MG63 (cell line): ENCODE data around the gene COG8. TPM values are rescaled to one million over a fixed set of nuclear protein-coding genes. Genes with fewer than 3 reads are reported as not detected.

Experiments used
- DNase-seq: peaks from one replicate; pipeline ENCODE4 v3.0.0-alpha.2; 2020
- H3K27me3 ChIP-seq: fragments of 250-450 bp; sonication (Bioruptor Pico); 2 replicates; pipeline ENCODE4 v1.5.1; 2020; ENCODE audit warnings: mild to moderate bottlenecking, moderate library complexity
- H3K36me3 ChIP-seq: fragments of 250-450 bp; sonication (Bioruptor Pico); 2 replicates; pipeline ENCODE4 v1.5.1; 2020; ENCODE audit warnings: mild to moderate bottlenecking, moderate library complexity
- H3K4me3 ChIP-seq: fragments of 250-450 bp; sonication (Bioruptor Pico); 2 replicates; pipeline ENCODE4 v1.5.1; 2020; ENCODE audit warnings: mild to moderate bottlenecking, moderate library complexity
- H3K9me3 ChIP-seq: fragments of 250-450 bp; sonication (Bioruptor Pico); 2 replicates; pipeline ENCODE4 v1.5.1; 2020; ENCODE audit warnings: mild to moderate bottlenecking, moderate library complexity
- total RNA-seq: library from RNA; depleted of rRNA; stranded (reverse); fragments of >200 nt; shearing (Covaris generic); gene quantifications from 2 replicates; pipeline ENCODE4 v1.2.3, GENCODE V29; 2014; ENCODE audit warnings: low replicate concordance; rRNA removed

COG8 gene, protein sequence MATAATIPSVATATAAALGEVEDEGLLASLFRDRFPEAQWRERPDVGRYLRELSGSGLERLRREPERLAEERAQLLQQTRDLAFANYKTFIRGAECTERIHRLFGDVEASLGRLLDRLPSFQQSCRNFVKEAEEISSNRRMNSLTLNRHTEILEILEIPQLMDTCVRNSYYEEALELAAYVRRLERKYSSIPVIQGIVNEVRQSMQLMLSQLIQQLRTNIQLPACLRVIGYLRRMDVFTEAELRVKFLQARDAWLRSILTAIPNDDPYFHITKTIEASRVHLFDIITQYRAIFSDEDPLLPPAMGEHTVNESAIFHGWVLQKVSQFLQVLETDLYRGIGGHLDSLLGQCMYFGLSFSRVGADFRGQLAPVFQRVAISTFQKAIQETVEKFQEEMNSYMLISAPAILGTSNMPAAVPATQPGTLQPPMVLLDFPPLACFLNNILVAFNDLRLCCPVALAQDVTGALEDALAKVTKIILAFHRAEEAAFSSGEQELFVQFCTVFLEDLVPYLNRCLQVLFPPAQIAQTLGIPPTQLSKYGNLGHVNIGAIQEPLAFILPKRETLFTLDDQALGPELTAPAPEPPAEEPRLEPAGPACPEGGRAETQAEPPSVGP
- 34.1 and 51.9 TPM in 2 replicates for total RNA-seq

DNA sequence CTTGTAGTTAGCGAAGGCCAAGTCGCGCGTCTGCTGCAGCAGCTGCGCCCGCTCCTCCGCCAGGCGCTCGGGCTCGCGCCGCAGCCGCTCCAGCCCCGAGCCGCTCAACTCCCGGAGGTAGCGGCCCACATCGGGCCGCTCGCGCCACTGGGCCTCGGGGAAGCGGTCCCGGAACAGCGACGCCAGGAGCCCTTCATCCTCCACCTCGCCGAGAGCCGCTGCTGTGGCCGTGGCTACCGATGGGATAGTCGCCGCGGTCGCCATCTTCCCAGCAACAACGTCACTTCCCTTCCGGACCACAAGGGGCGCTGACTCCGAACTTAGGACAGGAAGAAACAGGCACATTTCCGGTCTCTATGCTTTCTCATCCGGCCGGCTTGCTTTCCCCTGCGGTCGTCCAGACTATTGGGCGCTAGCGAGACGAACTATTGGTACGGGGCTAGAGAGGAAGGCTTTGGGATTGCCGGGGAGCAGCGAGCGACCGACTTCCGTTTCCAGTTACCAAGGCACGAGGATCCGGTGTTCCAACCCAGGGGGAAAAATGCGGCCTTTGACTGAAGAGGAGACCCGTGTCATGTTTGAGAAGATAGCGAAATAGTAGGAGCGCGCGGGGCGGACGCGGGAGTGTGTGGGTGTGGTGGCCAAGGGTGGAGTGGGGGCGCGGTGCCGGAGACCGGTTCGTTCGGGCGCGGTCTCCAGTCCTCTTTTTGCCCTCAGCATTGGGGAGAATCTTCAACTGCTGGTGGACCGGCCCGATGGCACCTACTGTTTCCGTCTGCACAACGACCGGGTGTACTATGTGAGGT is at the start of gene COG8, which contains the start of gene NIP7:
TSS of gene COG8 (minus strand) at position 276 of the 806 bp plus-strand sequence. CDS start at position 264, 12 bp downstream.
TSS of gene NIP7 (plus strand) at position 484 of the 806 bp plus-strand sequence. CDS start at position 542, 58 bp downstream.
- peak within 1 kb of the TSS; percentile 84 for H3K4me3 ChIP-seq

DNA sequence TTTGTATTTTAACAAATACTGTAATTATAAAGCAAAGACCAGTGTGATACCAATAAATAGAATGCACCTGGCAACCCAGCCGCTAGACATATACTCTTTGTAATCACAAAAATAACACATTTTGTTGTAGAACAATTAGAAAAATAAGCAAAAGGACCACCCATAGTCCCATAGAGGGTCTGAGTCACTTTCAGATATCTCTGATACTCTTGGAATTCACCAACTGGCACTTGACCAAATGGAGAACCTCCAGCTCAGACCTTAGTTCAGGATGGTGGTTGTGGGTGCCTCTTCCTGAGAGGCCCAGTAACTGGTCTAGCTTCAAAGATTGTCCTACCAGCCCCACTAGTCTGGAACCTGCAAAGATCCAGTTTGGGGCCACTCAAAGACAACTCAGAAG is 47.2 kb upstream of the COG8 start:
- peak overlapping the region; percentile 68 for H3K4me3 ChIP-seq
- DNase-seq: no peak
- no peaks in the 10 kb centered on the region for H3K9me3 ChIP-seq
- H3K27me3 ChIP-seq: no peaks in the 10 kb centered on the region
- peaks cover 23% of the 10 kb centered on the region for H3K36me3 ChIP-seq

More for the DNA sequence above, at the start of gene COG8, which contains the start of gene NIP7:
- no peaks in the 10 kb centered on the region for H3K27me3 ChIP-seq
- peaks cover 49% of the 10 kb centered on the region for H3K36me3 ChIP-seq
- H3K9me3 ChIP-seq: no peaks in the 10 kb centered on the region
- DNase-seq: peak; percentile 93

DNA sequence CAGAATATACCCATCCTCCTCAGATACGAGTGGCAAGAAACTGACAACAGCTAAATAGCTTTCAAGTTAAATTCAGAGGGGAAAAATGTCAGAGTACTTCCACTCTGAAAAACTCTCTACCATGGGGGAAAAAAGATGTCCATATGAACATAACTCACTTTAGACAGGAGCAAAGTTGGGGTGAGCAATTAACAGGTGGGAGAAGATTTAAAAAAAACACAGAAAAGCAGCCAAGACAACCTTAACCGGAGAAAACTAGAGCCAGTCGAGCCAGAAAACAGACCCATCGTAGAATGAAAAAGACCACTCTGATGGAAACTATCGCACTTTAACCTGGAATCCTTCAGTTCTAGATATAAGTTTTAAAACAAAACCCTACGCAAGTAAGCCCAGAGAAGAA is 45.6 kb upstream of the COG8 start:
- no peaks in the 10 kb centered on the region for H3K27me3 ChIP-seq
- DNase-seq: no peak
- peaks cover 28% of the 10 kb centered on the region for H3K36me3 ChIP-seq
- peak overlapping the region; percentile 68 for H3K4me3 ChIP-seq
- no peaks in the 10 kb centered on the region for H3K9me3 ChIP-seq

DNA sequence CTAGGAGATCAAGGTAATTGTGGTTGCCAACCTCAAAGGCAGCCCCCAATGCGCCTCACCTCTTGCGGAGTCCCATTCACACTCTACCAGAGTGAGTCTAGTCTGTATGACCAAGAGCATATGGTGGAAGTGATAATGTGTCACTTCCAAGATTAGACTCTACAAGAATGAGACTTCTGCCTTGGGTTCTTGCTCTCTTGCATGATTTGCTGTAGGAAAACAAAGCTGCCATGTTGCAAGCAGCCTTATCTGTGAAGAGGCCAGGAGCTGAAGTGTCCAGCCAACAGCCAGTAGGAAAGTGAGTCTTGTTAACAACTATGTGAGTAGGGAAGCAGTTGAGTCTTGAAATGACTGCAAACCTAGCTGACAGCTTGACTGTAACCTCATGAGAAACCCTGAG is 43.1 kb upstream of the COG8 start:
- peaks cover 41% of the 10 kb centered on the region for H3K36me3 ChIP-seq
- H3K4me3 ChIP-seq: no peak overlapping the region
- no peak for DNase-seq

DNA sequence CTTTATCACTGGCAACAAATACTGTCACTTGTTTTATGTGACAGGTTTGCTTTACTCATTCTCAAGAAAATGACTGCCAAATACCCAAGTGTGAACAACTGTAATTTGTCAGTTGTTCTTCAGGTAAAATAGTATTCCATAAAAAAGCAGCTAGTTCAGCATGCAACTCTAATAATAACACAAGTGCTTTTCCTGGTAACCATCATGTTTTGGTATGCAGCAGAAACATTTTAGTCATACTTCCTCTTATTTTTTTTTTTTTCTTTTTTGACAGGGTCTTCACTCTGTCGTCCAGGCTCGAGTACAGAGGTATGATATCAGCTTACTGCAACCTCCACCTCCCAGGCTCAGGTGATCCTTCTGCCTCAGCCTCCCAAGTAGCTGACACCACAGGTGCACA is 41.9 kb upstream of the COG8 start:
- Histone ChIP-seq H3K27me3 (no peaks in the 10 kb centered on the region), H3K36me3 (peaks cover 41% of the 10 kb centered on the region), H3K9me3 (no peaks in the 10 kb centered on the region), H3K4me3 (no peak overlapping the region)
- DNase-seq: no peak

More for the DNA sequence above, 43.1 kb upstream of the COG8 start:
- Histone ChIP-seq H3K9me3 (no peaks in the 10 kb centered on the region), H3K27me3 (no peaks in the 10 kb centered on the region)

DNA sequence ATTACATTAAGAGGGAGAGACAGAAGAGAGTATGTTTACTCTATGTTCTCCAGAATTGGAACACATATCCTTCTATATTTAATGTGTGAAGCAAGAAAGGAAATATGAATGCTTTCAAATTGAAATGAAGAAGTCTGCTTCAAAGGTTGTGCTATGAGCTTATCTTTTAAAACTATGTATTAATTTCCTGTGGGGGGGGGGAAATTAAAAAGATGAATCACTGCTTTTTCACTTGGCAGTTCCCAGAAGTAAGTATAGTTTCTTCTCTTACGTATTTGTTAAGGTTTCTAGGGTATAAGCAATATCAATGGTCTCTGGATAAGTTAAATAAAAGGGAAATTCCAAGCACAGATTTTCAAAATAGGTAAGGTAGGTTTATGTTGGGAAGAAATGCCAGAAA is 39.4 kb upstream of the COG8 start:
- peaks cover 39% of the 10 kb centered on the region for H3K36me3 ChIP-seq
- H3K4me3 ChIP-seq: no peak overlapping the region
- no peaks in the 10 kb centered on the region for H3K9me3 ChIP-seq
- DNase-seq: no peak
- no peaks in the 10 kb centered on the region for H3K27me3 ChIP-seq

DNA sequence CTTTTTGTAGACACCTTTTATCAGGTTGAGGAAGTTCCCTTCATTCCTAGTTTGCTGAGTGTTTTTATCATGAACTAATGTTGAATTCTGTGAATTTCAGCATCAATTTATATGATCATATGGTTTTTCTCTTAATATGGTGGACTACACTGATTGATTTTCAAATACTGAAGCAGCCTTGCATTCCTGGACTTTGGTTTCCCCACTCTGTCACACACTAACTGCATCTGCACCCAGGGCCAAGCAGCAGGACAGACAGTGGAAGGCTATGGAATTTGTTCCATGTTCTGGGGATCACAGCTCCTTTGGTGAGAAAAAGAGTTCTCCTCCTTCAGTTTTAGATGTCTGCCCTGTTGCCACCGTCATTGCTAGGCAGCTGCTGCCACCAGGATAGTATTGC is 38.7 kb upstream of the COG8 start:
- Histone ChIP-seq H3K9me3 (no peaks in the 10 kb centered on the region), H3K4me3 (no peak overlapping the region), H3K27me3 (no peaks in the 10 kb centered on the region), H3K36me3 (peaks cover 32% of the 10 kb centered on the region)
- no peak for DNase-seq

DNA sequence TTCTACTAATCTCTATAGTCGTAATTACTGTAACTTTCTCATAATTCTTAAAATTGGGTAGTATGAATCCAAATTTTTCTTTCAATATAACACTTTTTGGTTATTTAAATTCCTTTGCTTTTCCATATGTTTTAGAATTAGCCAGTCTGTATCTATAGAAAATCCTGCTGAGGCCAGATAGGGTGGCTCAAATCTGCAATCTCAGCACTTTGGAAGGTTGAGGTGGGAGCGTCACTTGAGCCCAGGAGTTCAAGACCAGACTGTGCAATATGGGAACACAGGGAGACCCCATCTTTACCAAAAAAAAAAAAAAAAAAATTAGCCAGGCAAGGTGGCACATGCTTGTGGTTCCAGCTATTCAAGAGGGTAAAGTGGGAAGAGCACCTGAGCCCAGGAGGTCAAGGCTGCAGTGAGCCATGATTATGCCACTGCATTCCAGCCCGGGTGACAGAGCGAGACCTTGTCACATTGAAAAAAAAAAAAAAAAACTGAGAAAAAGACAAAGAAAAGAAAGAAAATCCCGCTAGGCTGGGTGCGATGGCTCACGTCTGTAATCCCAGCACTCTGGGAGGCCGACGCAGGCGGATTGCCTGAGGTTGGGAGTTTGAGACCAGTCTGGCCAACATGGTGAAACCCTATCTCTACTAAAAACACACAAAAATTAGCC is 37.2 kb upstream of the COG8 start:
- Histone ChIP-seq H3K9me3 (no peaks in the 10 kb centered on the region), H3K4me3 (no peak overlapping the region), H3K27me3 (no peaks in the 10 kb centered on the region), H3K36me3 (peaks cover 25% of the 10 kb centered on the region)
- DNase-seq: no peak

DNA sequence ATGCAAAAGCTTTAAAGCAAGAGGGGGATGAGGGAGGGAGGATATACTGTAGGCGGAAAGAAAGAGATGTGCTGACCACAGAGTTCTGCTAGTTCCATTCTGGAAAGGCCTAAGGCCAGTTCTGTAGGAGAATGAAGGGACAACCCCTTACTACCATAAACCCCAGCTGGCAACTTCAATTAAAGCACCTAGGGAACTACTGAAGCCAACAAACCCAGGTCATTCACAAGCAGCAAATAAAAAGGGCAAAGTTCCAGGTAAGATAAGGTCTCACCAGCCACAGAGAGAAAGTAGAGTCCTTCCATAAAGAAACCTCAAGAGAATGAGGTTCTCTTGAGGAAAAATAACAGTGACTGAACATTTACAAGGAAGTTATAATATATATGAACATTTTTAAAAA is 33.7 kb upstream of the COG8 start:
- peaks cover 18% of the 10 kb centered on the region for H3K36me3 ChIP-seq
- H3K4me3 ChIP-seq: no peak overlapping the region

DNA sequence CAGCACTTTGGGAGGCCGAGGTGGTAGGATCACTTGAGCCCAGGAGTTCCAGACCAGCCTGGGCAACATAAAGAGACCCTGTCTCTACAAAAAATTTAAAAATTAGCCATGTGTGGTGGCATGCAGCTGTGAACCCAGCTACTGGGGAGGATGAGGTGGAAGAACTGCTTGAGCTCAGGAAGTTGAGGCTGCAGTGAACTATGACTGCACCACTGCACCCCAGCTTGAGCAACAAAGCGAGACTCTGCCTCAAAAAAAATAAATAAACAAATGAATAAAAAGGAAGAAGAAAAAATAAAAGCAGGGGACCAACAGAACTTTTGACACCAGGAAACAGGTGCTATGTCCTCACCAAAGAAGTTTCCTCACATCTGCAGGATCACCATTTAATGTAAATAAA is 32.2 kb upstream of the COG8 start:
- Histone ChIP-seq H3K4me3 (no peak overlapping the region), H3K9me3 (no peaks in the 10 kb centered on the region), H3K36me3 (peaks cover 18% of the 10 kb centered on the region), H3K27me3 (no peaks in the 10 kb centered on the region)
- DNase-seq: no peak

More for the DNA sequence above, 33.7 kb upstream of the COG8 start:
- H3K27me3 ChIP-seq: no peaks in the 10 kb centered on the region
- DNase-seq: no peak
- no peaks in the 10 kb centered on the region for H3K9me3 ChIP-seq

DNA sequence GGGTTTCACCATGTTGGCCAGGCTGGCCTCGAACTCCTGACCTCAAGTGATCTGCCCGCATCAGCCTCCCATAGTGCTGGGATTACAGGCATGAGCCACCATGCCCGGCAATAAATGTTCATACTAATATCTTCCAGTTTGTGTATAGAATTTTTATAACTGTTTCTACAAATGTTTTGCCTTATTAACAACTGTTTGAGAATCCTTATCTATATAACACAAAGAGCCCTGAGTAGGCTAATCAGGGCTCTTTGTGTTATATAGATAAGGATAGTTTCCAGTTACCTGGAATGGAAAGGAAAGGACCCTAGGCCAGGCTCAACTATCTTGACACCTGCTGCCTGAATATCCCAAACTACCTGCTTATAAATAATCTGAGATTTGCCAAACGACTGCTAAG is 29.5 kb upstream of the COG8 start:
- peaks cover 18% of the 10 kb centered on the region for H3K36me3 ChIP-seq
- DNase-seq: no peak

DNA sequence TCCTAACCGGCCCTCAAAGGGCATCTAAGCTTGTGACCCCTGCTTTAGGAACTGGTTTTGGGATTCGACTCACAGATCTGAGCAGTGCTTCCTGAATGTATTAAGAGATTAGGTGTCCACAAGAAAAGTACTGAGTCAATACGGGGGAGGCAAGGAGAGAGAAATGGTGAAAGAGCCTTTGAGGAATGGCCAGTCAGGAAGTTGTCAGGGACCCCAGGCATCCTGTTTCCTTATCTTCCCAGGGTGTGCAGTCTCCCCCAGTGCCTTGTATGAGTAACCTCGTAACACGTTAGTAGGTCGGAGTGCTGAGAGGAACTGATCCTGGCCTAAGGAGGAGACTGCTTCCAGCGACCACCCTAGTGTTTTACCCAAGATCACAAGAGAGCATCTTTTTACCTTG is 28.6 kb upstream of the COG8 start:
- DNase-seq: no peak
- H3K36me3 ChIP-seq: peaks cover 18% of the 10 kb centered on the region
- no peaks in the 10 kb centered on the region for H3K27me3 ChIP-seq
- H3K9me3 ChIP-seq: no peaks in the 10 kb centered on the region
- H3K4me3 ChIP-seq: no peak overlapping the region

More for the DNA sequence above, 29.5 kb upstream of the COG8 start:
- H3K27me3 ChIP-seq: no peaks in the 10 kb centered on the region
- no peak overlapping the region for H3K4me3 ChIP-seq
- no peaks in the 10 kb centered on the region for H3K9me3 ChIP-seq

DNA sequence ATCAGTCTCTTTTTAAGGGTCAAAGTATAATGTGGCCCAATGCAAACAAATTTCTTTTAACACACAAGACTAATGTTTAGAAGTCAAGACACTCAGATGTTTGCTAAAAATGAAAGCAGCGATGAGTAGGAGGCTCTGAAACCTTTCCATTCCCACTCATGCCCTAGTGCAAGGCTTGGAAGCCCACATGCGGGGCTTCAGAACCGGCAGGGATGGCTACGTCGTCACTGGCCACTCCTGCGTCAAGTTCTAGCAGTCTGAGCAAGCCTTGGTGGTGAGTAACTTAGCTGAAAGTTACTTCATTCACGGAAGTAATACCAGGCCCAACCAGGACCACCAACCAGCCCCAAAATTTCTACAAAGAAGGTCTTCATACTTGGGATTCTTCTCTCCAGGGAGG is 27.1 kb upstream of the COG8 start:
- no peaks in the 10 kb centered on the region for H3K27me3 ChIP-seq
- peaks cover 12% of the 10 kb centered on the region for H3K36me3 ChIP-seq
- no peak for DNase-seq
- H3K9me3 ChIP-seq: no peaks in the 10 kb centered on the region
- no peak overlapping the region for H3K4me3 ChIP-seq

DNA sequence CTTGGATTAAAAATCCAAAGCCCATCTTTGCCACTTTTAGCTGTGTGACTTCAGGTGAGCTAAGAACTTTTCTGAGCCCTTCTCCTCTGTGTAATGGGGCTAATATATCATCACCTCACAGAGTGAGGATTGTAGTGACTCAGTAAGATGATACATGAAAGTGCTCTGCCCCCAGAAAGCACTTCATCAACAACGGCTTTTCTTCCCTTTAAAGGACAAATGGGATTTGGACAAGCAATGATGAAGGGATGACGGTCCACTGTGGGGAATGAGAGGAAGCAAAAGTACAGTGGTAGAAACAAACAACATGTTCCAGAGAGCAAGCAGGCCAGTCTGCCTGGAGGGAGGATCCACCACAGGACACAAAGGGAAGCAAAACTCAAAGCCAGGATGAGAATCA is 26.5 kb upstream of the COG8 start:
- H3K27me3 ChIP-seq: no peaks in the 10 kb centered on the region
- DNase-seq: no peak
- H3K36me3 ChIP-seq: peaks cover 12% of the 10 kb centered on the region
- no peak overlapping the region for H3K4me3 ChIP-seq
- no peaks in the 10 kb centered on the region for H3K9me3 ChIP-seq

DNA sequence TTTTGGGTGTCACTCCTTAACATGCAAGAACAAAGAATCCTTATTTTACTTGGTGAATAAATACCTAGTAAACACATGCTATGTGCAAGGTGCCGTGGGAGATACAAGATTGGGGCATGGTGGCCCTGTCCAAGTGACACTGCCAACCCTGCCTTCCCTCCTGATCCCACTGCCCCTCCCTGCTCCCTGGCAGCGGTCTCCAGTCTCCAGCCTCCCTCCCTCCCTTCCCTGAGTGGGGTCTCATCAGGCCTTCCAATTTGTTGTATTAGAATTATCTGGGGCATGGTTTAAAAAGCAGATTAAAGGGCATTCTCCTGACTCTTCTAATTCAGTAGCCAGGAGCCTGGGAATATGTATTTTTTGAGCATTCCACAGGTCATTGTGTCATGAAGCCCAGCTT is 24.7 kb upstream of the COG8 start:
- no peak for DNase-seq
- Histone ChIP-seq H3K27me3 (no peaks in the 10 kb centered on the region), H3K9me3 (no peaks in the 10 kb centered on the region), H3K4me3 (no peak overlapping the region), H3K36me3 (0 out of 2 replicates have a peak, but pooled peaks cover 4% of the 10 kb centered on the region)

DNA sequence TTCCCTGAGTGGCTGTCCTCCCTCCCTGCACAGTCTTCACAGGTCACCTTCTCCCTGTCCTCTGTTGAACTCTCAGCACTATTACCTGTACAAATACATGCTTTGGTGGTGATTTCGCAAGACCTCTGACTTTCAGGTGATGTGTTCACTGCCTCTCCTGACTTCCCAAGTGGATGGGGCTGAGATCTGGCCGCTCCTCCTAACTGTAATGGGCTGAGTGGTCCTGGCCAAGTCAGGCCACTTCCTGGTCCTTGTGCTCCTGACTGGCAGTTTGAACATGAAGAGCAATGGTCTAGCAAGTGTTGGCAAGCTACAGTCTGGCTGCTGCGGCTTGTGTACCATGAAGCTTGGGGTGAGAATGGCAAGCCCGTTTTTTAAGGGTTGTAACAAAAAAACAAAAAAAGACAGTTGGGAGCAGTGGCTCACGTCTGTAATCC is 23.9 kb upstream of the COG8 start:
- no peak overlapping the region for H3K4me3 ChIP-seq
- H3K36me3 ChIP-seq: 0 out of 2 replicates have a peak, but pooled peaks cover 2% of the 10 kb centered on the region
- no peak for DNase-seq
- H3K9me3 ChIP-seq: no peaks in the 10 kb centered on the region
- no peaks in the 10 kb centered on the region for H3K27me3 ChIP-seq
